ENCODE data around the gene PRKCE. TPM values are rescaled to one million over a fixed set of nuclear protein-coding genes. Genes with fewer than 3 reads are reported as not detected.
"Not testable (repeated sequence)": the region's sequence is repeated elsewhere in the genome, so short reads cannot be mapped to it uniquely, and the experiment has no call there.

Gene PRKCE
- total RNA-seq, 1 experiment from 2014 or later = 1.3 TPM

GRCh38 chr2:45692566-45692965 is 41.1 kb downstream of the PRKCE start:
- WGBS (ENCODE audit: extremely low coverage, insufficient read length, low lambda C conversion rate) = no CpG with 5 or more reads among the region's 4 CpGs
- Histone ChIP-seq H2BK12ac (ENCODE audit: insufficient read length, low read depth, low read length) (no peak overlapping the region), H3K9me3 (ENCODE audit: control insufficient read depth, low read depth, low read length) (no peaks in the 10 kb centered on the region), H3K79me1 (ENCODE audit: insufficient read depth, low read depth, low read length, poor library complexity, severe bottlenecking) (no peaks in the 10 kb centered on the region), H3K23me2 (ENCODE audit: insufficient read length, low read depth, low read length, poor library complexity, severe bottlenecking) (no peaks in the 10 kb centered on the region), H2BK15ac (ENCODE audit: low read depth, low read length) (no peak overlapping the region), H3K18ac (ENCODE audit: insufficient read length, low read depth, low read length) (no peak overlapping the region), H4K91ac (ENCODE audit: insufficient read length, low read depth, low read length) (no peak overlapping the region), H3K27me3 (ENCODE audit: insufficient read depth, low read length) (no peaks in the 10 kb centered on the region), H3K4me1 (ENCODE audit: insufficient read depth, low read length) (no peaks in the 10 kb centered on the region), H3K27ac (ENCODE audit: insufficient read length, low read depth, low read length) (no peak overlapping the region), H3K14ac (ENCODE audit: insufficient read depth, low read length) (no peak overlapping the region), H2BK20ac (ENCODE audit: low read depth, low read length, poor library complexity, severe bottlenecking) (no peak overlapping the region), H3K9ac (ENCODE audit: extremely low read depth, insufficient read length, low read length) (no peak overlapping the region), H2BK5ac (ENCODE audit: insufficient read length, low read length) (no peak overlapping the region), H3K56ac (ENCODE audit: insufficient read length, low read depth, low read length) (no peak overlapping the region), H3K79me2 (ENCODE audit: insufficient read depth, low read length) (no peaks in the 10 kb centered on the region), H2BK120ac (ENCODE audit: low read depth, low read length, poor library complexity, severe bottlenecking) (no peak overlapping the region), H2AFZ (ENCODE audit: low read length) (no peak overlapping the region), H3T11ph (ENCODE audit: low read length) (no peak overlapping the region), H3K4me2 (ENCODE audit: insufficient read depth, insufficient read length, low read length) (no peak overlapping the region), H4K8ac (replicated peaks; ENCODE audit: insufficient read length, low read depth, low read length) (no peak overlapping the region), H2AK5ac (ENCODE audit: insufficient read length, low read length) (no peak overlapping the region), H3K4ac (ENCODE audit: low read depth, low read length) (no peak overlapping the region), H4K20me1 (ENCODE audit: control insufficient read depth, insufficient read depth, insufficient read length) (no peaks in the 10 kb centered on the region), H3K23ac (ENCODE audit: insufficient read length, low read depth, low read length) (no peak overlapping the region), H4K5ac (ENCODE audit: insufficient read length, low read depth, low read length) (no peak overlapping the region)
- Mint-ChIP-seq H3K27ac (no peak overlapping the region), H3K4me3 (no peak overlapping the region), H3K4me1 (no peaks in the 10 kb centered on the region), H3K27me3 (ENCODE audit: low read depth) (no peaks in the 10 kb centered on the region; the same call in 1 of the 2 replicates), H3K36me3 (ENCODE audit: insufficient read depth in 1 of 3, low read depth in 3 of 3) (no peaks in the 10 kb centered on the region), H3K9me3 (no peaks in the 10 kb centered on the region)
- no peak for TF ChIP-seq CTCF (conservative IDR thresholded peaks at IDR 0.05)
- DNase-seq = no peak

GRCh38 chr2:45695480-45696007 is 44.1 kb downstream of the PRKCE start:
- not testable (repeated sequence) for H3K9me3 Mint-ChIP-seq; H3K27me3 ChIP-seq (ENCODE audit: insufficient read depth, low read length); H3K56ac ChIP-seq (ENCODE audit: insufficient read length, low read depth, low read length); H2BK15ac ChIP-seq (ENCODE audit: low read depth, low read length); H3K14ac ChIP-seq (ENCODE audit: insufficient read depth, low read length); H3K9me3 ChIP-seq (ENCODE audit: control insufficient read depth, low read depth, low read length); H2BK5ac ChIP-seq (ENCODE audit: insufficient read length, low read length); H2AFZ ChIP-seq (ENCODE audit: low read length); H3K79me1 ChIP-seq (ENCODE audit: insufficient read depth, low read depth, low read length, poor library complexity, severe bottlenecking); H3K27me3 Mint-ChIP-seq (ENCODE audit: low read depth); H3K4me3 Mint-ChIP-seq; DNase-seq; H4K20me1 ChIP-seq (ENCODE audit: control insufficient read depth, insufficient read depth, insufficient read length); H3K23ac ChIP-seq (ENCODE audit: insufficient read length, low read depth, low read length); H4K5ac ChIP-seq (ENCODE audit: insufficient read length, low read depth, low read length); H3K23me2 ChIP-seq (ENCODE audit: insufficient read length, low read depth, low read length, poor library complexity, severe bottlenecking); H3K4me2 ChIP-seq (ENCODE audit: insufficient read depth, insufficient read length, low read length); H4K8ac ChIP-seq (replicated peaks; ENCODE audit: insufficient read length, low read depth, low read length); H3K79me2 ChIP-seq (ENCODE audit: insufficient read depth, low read length); H3K36me3 Mint-ChIP-seq (ENCODE audit: insufficient read depth in 1 of 3, low read depth in 3 of 3); H3K18ac ChIP-seq (ENCODE audit: insufficient read length, low read depth, low read length); H2BK12ac ChIP-seq (ENCODE audit: insufficient read length, low read depth, low read length); H2BK120ac ChIP-seq (ENCODE audit: low read depth, low read length, poor library complexity, severe bottlenecking); H3T11ph ChIP-seq (ENCODE audit: low read length); H3K27ac ChIP-seq (ENCODE audit: insufficient read length, low read depth, low read length); H2BK20ac ChIP-seq (ENCODE audit: low read depth, low read length, poor library complexity, severe bottlenecking); H2AK5ac ChIP-seq (ENCODE audit: insufficient read length, low read length); H3K4me1 ChIP-seq (ENCODE audit: insufficient read depth, low read length); H3K4ac ChIP-seq (ENCODE audit: low read depth, low read length); H4K91ac ChIP-seq (ENCODE audit: insufficient read length, low read depth, low read length); H3K27ac Mint-ChIP-seq; H3K9ac ChIP-seq (ENCODE audit: extremely low read depth, insufficient read length, low read length)
- WGBS (ENCODE audit: extremely low coverage, insufficient read length, low lambda C conversion rate) = no CpG with 5 or more reads among the region's 7 CpGs
- peaks cover 2 to 14% of the 10 kb centered on the region in 2 experiments; a peak in 3 of 4 replicates for H3K4me1 Mint-ChIP-seq
